HepG2 (cell line): Measurements from ENCODE around the gene PEPD. TPM values are rescaled to one million over a fixed set of nuclear protein-coding genes. Genes with fewer than 3 reads are reported as not detected.

Experiments used
- ATAC-seq: fragments of 200-7000 bp; cut with Tn5 transposase; 3 replicates; pipeline ENCODE4 v1.9.1; 2020; ENCODE audit warnings: mild to moderate bottlenecking, moderate library complexity
- BruUV-seq: library from RNA; stranded (reverse); fragments of 400-500 nt; replicated peaks from 2 replicates; lab custom pipeline; 2021; lab: Mats Ljungman, UMichigan
- CTCF ChIA-PET: fragments of 300-600 bp; formaldehyde crosslinking; extraction: SDS; loops from one replicate; lab custom pipeline; 2021; ENCODE audit warnings: low total read pairs, inconsistent platforms, low intra/inter-chr PET ratio; lab: Yijun Ruan, JAX
- POLR2A ChIA-PET: fragments of 350-600 bp; sonication (Branson Sonifier 250); formaldehyde crosslinking; loops from one replicate; lab custom pipeline; 2020; ENCODE audit warnings: antibody characterized with exemption, inconsistent platforms; lab: Yijun Ruan, JAX
- DNase-seq: peaks from one replicate; pipeline ENCODE4 v3.0.0-alpha.2; 2015; ENCODE audit warnings: low spot score
- FAIRE-seq: peaks from 3 replicates; lab custom pipeline; 2011; peaks lifted over from hg19 to GRCh38; lab: Jason Lieb, UNC
- H2AFZ ChIP-seq: one replicate; pipeline ENCODE4 v1.6.1; 2011; ENCODE audit warnings: low read length, inconsistent platforms
- H3K27ac ChIP-seq: fragments of 300-600 bp; 3 replicates; pipeline ENCODE4 v1.8.0; 2011; ENCODE audit warnings: mixed run types, mild to moderate bottlenecking, mixed read lengths, low read length, inconsistent platforms; ENCODE audit not compliant: insufficient read depth; ENCODE audit errors: extremely low read length
- H3K27me3 ChIP-seq, 2 experiments: fragments of 200-600 bp in 1 of 2; 2 replicates in 1 of 2; 3 replicates in 1 of 2; pipeline versions ENCODE4 v1.6.0 to v1.8.0; 2011; ENCODE audit warnings: low read length in 2 of 2, mild to moderate bottlenecking in 2 of 2, moderate library complexity in 2 of 2, inconsistent platforms in 1 of 2; ENCODE audit not compliant: insufficient read depth in 2 of 2, control insufficient read depth in 1 of 2
- H3K36me3 ChIP-seq, 2 experiments: fragments of 200-600 bp in 1 of 2; replicated peaks in 1 of 2; 2 replicates in 1 of 2; 3 replicates in 1 of 2; pipeline versions ENCODE4 v1.5.1 to v1.8.0; 2011; ENCODE audit warnings: low read length in 2 of 2, inconsistent platforms in 1 of 2; ENCODE audit not compliant: insufficient read depth in 2 of 2, control insufficient read depth in 1 of 2
- H3K4me1 ChIP-seq: 2 replicates; pipeline ENCODE4 v1.5.1; 2012; ENCODE audit warnings: low read length, inconsistent platforms; ENCODE audit not compliant: insufficient read depth
- H3K4me2 ChIP-seq: 2 replicates; pipeline ENCODE4 v1.6.0; 2011; ENCODE audit warnings: low read depth, low read length, inconsistent platforms
- H3K4me3 ChIP-seq, 3 experiments: fragments of 200-600 bp in 1 of 3; sonication (generic), shearing (Covaris generic) in 1 of 3; replicated peaks in 1 of 3; 2 replicates each; pipeline ENCODE4 v1.5.1; 2011 to 2016; ENCODE audit warnings: low read length in 3 of 3, inconsistent platforms in 2 of 3, low read depth in 2 of 3, mild to moderate bottlenecking in 2 of 3, control low read depth in 1 of 3, mixed read lengths in 1 of 3; ENCODE audit not compliant: insufficient read depth in 1 of 3
- H3K79me2 ChIP-seq: one replicate; pipeline ENCODE4 v1.6.1; 2011; ENCODE audit warnings: low read length, inconsistent platforms; ENCODE audit not compliant: insufficient read depth
- H3K9ac ChIP-seq: 2 replicates; pipeline ENCODE4 v1.6.0; 2011; ENCODE audit warnings: mild to moderate bottlenecking, low read depth, low read length, inconsistent platforms; ENCODE audit not compliant: insufficient read depth
- H3K9me3 ChIP-seq: 2 replicates; pipeline ENCODE4 v1.5.1; 2012; ENCODE audit warnings: mild to moderate bottlenecking, low read length
- H4K20me1 ChIP-seq: 2 replicates; pipeline ENCODE4 v1.6.0; 2011; ENCODE audit warnings: inconsistent platforms, mild to moderate bottlenecking, low read length, moderate library complexity; ENCODE audit not compliant: insufficient read depth
- HES4 ChIP-seq: sonication (generic); formaldehyde crosslinking; IDR thresholded peaks from 2 replicates; pipeline ENCODE4 v1.9.0; 2021; ENCODE audit warnings: mild to moderate bottlenecking, missing genetic modification reagents, borderline replicate concordance
- HHEX ChIP-seq: IDR thresholded peaks from 2 replicates; pipeline ENCODE4 v1.6.1; 2016; ENCODE audit warnings: control low read depth
- HMGA1 ChIP-seq: sonication (generic); formaldehyde crosslinking; conservative IDR thresholded peaks from 2 replicates; pipeline ENCODE4 v1.4.0; 2020; ENCODE audit warnings: missing genetic modification reagents
- HNF4A ChIP-seq: sonication (generic); formaldehyde crosslinking; IDR thresholded peaks from 2 replicates; pipeline ENCODE4 v1.4.0; 2020; ENCODE audit warnings: missing genetic modification reagents
- HNF4G ChIP-seq, 2 experiments: sonication (generic) in 1 of 2; formaldehyde crosslinking in 1 of 2; IDR thresholded peaks; 2 replicates each; pipeline versions ENCODE4 v1.4.0 to v1.6.1; 2011 to 2020; ENCODE audit warnings: borderline replicate concordance in 2 of 2, low read depth in 2 of 2, mild to moderate bottlenecking in 2 of 2, low read length in 1 of 2, missing genetic modification reagents in 1 of 2, moderate library complexity in 1 of 2
- MXI1 ChIP-seq: IDR thresholded peaks from 3 replicates; pipeline ENCODE4 v1.6.1; 2012; ENCODE audit warnings: low read depth, low read length, inconsistent platforms, borderline replicate concordance
- POGK ChIP-seq: sonication (generic); formaldehyde crosslinking; conservative IDR thresholded peaks from 2 replicates; pipeline ENCODE4 v1.8.0; 2022; ENCODE audit warnings: mild to moderate bottlenecking, moderate library complexity, missing genetic modification reagents
- SKIL ChIP-seq: sonication (generic); formaldehyde crosslinking; IDR thresholded peaks from 2 replicates; pipeline ENCODE4 v1.8.0; 2022; ENCODE audit warnings: missing genetic modification reagents, mild to moderate bottlenecking, moderate library complexity, borderline replicate concordance
- ZBTB3 ChIP-seq: sonication (generic); formaldehyde crosslinking; IDR thresholded peaks from 2 replicates; pipeline ENCODE4 v1.4.0; 2020; ENCODE audit warnings: low read depth, mild to moderate bottlenecking, moderate library complexity, missing genetic modification reagents, borderline replicate concordance
- ZFP41 ChIP-seq: sonication (generic); formaldehyde crosslinking; IDR thresholded peaks from 2 replicates; pipeline ENCODE4 v1.4.0; 2020; ENCODE audit warnings: mild to moderate bottlenecking, missing genetic modification reagents, borderline replicate concordance
- ZMYM2 ChIP-seq: sonication (generic); formaldehyde crosslinking; IDR thresholded peaks from 2 replicates; pipeline ENCODE4 v1.8.0; 2022; ENCODE audit warnings: mild to moderate bottlenecking, missing genetic modification reagents
- ZMYM3 ChIP-seq: sonication (generic); formaldehyde crosslinking; IDR thresholded peaks from 2 replicates; pipeline ENCODE4 v1.5.1; 2020; ENCODE audit warnings: mild to moderate bottlenecking, missing genetic modification reagents
- ZNF335 ChIP-seq: sonication (generic); formaldehyde crosslinking; IDR thresholded peaks from 2 replicates; pipeline ENCODE4 v1.4.0; 2020; ENCODE audit warnings: missing genetic modification reagents
- ZNF547 ChIP-seq: sonication (generic); formaldehyde crosslinking; IDR thresholded peaks from 2 replicates; pipeline ENCODE4 v1.5.1; 2020; ENCODE audit warnings: mild to moderate bottlenecking, missing genetic modification reagents
- ZNF597 ChIP-seq: sonication (generic); formaldehyde crosslinking; IDR thresholded peaks from 2 replicates; pipeline ENCODE4 v1.5.0; 2020; ENCODE audit warnings: missing genetic modification reagents
- ZNF629 ChIP-seq: sonication (generic); formaldehyde crosslinking; conservative IDR thresholded peaks from 2 replicates; pipeline ENCODE4 v1.5.0; 2020; ENCODE audit warnings: missing genetic modification reagents
- ZNF775 ChIP-seq: sonication (generic); formaldehyde crosslinking; IDR thresholded peaks from 2 replicates; pipeline ENCODE4 v1.4.0; 2020; ENCODE audit warnings: missing genetic modification reagents, mild to moderate bottlenecking, moderate library complexity, borderline replicate concordance
- WGBS: methylation state at CpG from one replicate; pipeline ENCODE4 v1.1.6; 2017; ENCODE audit warnings: low lambda C conversion rate; 5-methylcytosine and 5-hydroxymethylcytosine counted together
- in situ Hi-C: cut with HindIII; loops from 2 replicates; pipeline ENCODE4 v1.10.0; 2017; ENCODE audit warnings: low pct_unique_long_range_greater_than_20kb; ENCODE audit not compliant: extremely low pct_ligation_motif_present
- intact Hi-C: fragments of 100-400 bp; cut with micrococcal nuclease; formaldehyde crosslinking; loops from one replicate; pipeline ENCODE4 v1.10.0; 2022; ENCODE audit not compliant: unreplicated experiment
- polyA plus RNA-seq, 8 experiments: library from polyadenylated mRNA; depleted of rRNA in 3 of 8; stranded (reverse) in 7 of 8; unstranded in 1 of 8; fragments of >200 nt; fragmentation: Illumina TruSeq in 4 of 8; extraction: Trizol in 4 of 8; gene quantifications; 2 replicates each; pipeline versions ENCODE4 v1.2.1 to v1.2.3, GENCODE V29; 2011 to 2016; ENCODE audit warnings: low read depth in 4 of 8, missing spikeins in 1 of 8, mixed read lengths in 1 of 8; ENCODE audit not compliant: insufficient read depth in 1 of 8
- total RNA-seq, 5 experiments: library from RNA; depleted of rRNA; stranded (reverse); fragments of >200 nt; fragmentation: Illumina TruSeq; extraction: Trizol; gene quantifications; 2 replicates each; pipeline ENCODE4 v1.2.3, GENCODE V29; 2016; ENCODE audit warnings: low read depth in 1 of 5

Gene PEPD
- total and polyA plus RNA-seq, 2 of the 13 experiments (the other 11 are each of a cell fraction or from before 2014, with no cell fraction given), result 60.7 to 75.1 TPM

- Histone ChIP-seq H3K9me3 (no peaks in the 10 kb centered on the region), H3K79me2 (no peaks in the 10 kb centered on the region), H3K36me3 (no peaks in the 10 kb centered on the region), H2AFZ (no peak overlapping the region), H3K9ac (no peak overlapping the region), H3K4me2 (no peak overlapping the region)
- CTCF ChIA-PET, result no interaction called here
- BruUV-seq, result no TSS peak
- no peak for FAIRE-seq
- TF ChIP-seq ZNF775 (CRISPR knock-in tag), result no peak
- no peak for TF ChIP-seq POGK (CRISPR knock-in tag)
- no peak for TF ChIP-seq HHEX (CRISPR knock-in tag)
- TF ChIP-seq HNF4G (IDR thresholded peaks at IDR 0.05; ENCODE audit: borderline replicate concordance, low read depth, low read length), result 0 out of 2 replicates have a peak, but pooled peaks have one; percentile 7
- no peak for TF ChIP-seq HNF4G (CRISPR knock-in tag; IDR thresholded peaks at IDR 0.05; ENCODE audit: borderline replicate concordance, low read depth)
- TF ChIP-seq ZNF629 (CRISPR knock-in tag), result 0 out of 2 replicates have a peak, but pooled peaks have one; percentile 55
- TF ChIP-seq ZMYM2 (CRISPR knock-in tag), result 0 out of 2 replicates have a peak, but pooled peaks have one; percentile 28
- no peak for TF ChIP-seq ZBTB3 (CRISPR knock-in tag)
- TF ChIP-seq MXI1, result no peak
- no peak for TF ChIP-seq ZNF335 (CRISPR knock-in tag)
- TF ChIP-seq HES4 (CRISPR knock-in tag), result no peak
- no peak for TF ChIP-seq ZNF547 (CRISPR knock-in tag)
- no peak for TF ChIP-seq ZFP41 (CRISPR knock-in tag)
- TF ChIP-seq HMGA1, result no peak
- TF ChIP-seq HNF4A (CRISPR knock-in tag), result peak; percentile 62
- no peak for TF ChIP-seq SKIL (CRISPR knock-in tag)
- TF ChIP-seq ZNF597 (CRISPR knock-in tag), result no peak
- no peak for TF ChIP-seq ZMYM3 (CRISPR knock-in tag)
- TF ChIP-seq, all 625 proteins: peak for 4
- ATAC-seq (no peak), DNase-seq (no peak)
- 72% methylated on average over 2 of the region's 3 CpGs for WGBS
- POLR2A ChIA-PET, result no interaction called here
- Histone ChIP-seq H4K20me1 (no peaks in the 10 kb centered on the region), H3K27me3 (no peaks in the 10 kb centered on the region), H3K27ac (no peak overlapping the region), H3K4me3 (no peak overlapping the region), H3K4me1 (peaks cover 7% of the 10 kb centered on the region; the same call in 1 of the 2 replicates)
- in situ Hi-C loops, result no loop called here
- intact Hi-C loops, result no loop called here
Observed at GRCh38 chr19:33441828-33442227, 79.8 kb downstream of the PEPD start.
